GM19025 (cell line): ENCODE measurements around the gene ZC4H2.
"Not testable (repeated sequence)": the region's sequence is repeated elsewhere in the genome, so short reads cannot be mapped to it uniquely, and the experiment has no call there.

ENCODE experiments used
- ATAC-seq: cut with Tn5 transposase; IDR thresholded peaks from one replicate; pipeline ENCODE4 v1.9.1; 2021; ENCODE audit warnings: mild to moderate bottlenecking, low read depth, moderate library complexity; ENCODE audit not compliant: unreplicated experiment

ZC4H2 gene, protein sequence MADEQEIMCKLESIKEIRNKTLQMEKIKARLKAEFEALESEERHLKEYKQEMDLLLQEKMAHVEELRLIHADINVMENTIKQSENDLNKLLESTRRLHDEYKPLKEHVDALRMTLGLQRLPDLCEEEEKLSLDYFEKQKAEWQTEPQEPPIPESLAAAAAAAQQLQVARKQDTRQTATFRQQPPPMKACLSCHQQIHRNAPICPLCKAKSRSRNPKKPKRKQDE

DNA sequence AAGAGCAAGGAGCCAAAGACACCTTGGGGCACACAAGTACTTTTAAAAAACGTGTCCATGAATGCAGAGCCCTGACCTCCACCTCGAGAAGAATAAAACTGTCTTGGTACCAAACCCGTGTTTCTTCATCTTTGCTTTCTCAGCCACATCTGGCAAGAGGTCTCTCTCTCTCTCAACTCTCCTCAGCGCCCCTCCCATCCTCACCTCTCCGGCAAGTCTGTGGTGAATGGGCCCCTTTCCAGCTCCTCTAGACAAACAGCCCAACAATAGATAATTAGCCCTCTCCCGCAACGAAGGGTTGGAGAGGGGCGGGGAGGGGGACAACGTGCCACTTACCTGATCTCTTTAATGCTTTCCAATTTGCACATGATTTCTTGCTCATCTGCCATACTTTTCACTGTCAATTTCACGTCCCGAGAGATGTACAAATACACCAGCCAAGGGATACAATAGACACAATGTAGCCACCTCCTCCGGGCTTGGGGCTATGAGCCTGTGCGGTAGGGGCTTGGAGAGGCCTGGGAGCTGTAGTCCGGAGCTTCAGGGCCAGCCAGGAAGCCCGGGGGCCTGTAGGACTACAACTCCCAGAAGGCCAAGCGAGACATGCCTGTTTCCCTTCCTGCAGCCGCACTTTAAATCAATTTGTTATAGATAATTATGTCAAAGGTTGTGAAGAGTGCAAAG is at the start of gene ZC4H2:
TSS of gene ZC4H2 (minus strand) at position 462 of the 684 bp plus-strand sequence. CDS start at position 389, 73 bp downstream.
- peak; percentile 100 for ATAC-seq

DNA sequence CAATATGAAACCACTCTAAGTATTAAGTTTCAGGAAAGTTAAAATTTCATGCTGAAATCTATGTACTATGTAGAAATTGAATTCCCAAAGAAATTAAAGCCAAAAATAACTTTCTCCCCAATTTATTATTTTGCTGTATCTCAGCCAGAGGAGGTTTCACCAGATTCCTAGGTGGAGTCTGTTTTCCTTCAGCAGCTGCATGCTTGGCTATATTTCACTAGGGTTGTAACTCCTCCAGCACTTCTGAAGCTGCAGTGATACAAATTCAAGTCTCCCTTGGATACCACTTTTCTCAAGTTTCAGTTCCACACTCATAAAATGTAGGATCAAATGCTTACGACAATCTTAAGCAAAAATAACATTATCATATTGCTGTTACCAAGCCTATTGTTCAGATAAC is 41.2 kb upstream of the ZC4H2 start:
- ATAC-seq, result no peak

DNA sequence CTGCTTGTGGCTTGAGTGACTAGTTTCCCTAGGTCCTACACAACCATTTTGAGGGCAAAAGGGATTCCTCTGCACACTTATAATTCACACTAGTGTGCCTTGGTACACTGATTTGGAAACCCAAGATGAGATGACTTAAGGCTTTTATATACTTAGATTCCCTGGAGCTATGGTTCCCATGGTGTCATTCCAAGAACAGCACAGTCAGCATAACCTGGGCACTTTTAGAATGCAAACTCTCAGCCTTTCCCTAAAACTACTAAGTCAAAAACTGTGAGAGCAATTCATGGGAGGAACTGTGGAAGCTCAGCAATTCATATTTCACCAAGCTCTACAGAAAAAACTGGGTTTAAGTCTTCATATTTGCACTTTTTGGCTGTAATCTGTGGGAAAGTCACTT is 38.0 kb upstream of the ZC4H2 start:
- no peak for ATAC-seq

DNA sequence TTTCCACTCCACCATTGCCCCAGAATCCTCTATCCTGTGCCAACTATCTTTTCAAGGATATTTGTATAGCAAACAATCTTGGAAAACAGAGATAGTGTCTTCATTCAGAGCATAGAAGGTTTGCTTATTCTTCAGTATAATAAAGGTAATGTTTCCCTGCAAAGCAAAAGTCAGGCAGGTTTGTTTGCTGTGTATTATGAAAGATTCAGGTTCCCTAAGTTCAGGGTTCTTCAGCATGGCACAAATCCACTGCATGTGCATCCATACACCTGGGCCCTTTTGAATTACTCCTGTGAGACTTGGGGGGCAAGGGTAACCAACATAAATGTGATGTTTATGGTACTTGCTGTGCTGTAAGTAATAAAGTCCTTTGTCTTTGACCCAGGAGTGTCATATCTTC is 33.2 kb upstream of the ZC4H2 start:
- ATAC-seq, result no peak

DNA sequence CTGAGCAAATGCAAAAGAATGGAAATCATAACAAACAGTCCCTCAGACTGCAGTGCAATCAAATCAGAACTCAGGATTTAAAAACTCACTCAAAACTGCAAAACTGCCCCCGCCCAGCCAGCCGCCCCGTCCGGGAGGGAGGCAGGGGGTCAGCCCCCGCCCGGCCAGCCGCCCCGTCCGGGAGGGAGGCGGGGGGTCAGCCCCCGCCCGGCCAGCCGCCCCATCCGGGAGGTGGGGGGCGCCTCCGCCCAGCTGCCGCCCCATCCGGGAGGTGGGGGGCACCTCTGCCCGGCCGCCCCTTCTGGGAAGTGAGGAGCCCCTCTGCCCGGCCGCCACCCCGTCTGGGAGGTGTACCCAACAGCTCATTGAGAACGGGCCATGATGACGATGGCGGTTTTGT is 26.0 kb upstream of the ZC4H2 start:
- not testable (repeated sequence) for ATAC-seq

DNA sequence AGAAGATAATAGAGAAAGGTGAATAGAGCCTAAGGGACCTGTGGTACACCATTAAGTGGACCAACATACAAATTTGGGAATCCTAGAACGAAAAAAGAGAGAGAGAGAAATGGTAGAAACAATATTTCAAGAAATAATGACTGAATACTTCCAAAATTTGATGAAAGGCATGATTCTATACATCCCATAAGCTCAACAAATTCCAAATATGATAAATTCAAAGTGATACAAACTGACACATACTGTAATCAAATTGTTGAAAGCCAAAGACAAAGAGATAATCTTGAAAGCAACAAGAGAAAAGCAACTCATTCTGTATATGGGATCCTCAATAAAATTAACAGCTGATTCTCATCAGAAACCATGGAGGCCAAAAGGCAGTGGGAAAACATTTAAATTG is 20.6 kb upstream of the ZC4H2 start:
- ATAC-seq, result no peak

DNA sequence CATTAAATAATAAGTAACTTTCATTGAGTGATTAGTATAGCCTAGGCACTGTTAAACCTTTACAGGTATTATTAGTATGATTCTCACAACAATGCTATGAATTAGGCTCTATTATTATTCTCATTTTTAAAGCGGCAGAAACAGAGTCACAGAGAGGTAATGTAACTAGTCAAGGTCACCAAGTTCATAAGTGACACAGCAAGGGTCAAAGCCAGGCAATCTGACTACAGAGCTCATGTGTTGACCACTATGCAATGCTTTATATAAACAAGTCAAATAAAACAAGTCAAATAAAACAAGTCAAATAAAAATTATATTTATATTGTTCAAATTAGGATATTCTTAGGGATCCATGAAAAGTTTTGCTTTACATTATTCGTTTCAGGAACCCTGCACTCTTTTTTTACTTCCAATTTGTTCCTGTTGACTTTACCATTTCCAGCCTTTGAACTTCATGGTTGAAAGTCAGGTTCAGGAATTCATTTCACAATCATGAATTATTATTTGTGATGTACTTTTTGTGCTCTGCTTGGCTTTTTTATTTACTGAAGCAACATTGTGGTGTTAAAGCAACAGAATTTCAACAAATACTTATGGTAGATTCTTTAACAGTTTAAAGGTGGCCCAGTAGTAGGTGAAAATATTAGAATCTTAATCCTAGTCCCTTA is 18.0 kb upstream of the ZC4H2 start:
- ATAC-seq, result no peak

DNA sequence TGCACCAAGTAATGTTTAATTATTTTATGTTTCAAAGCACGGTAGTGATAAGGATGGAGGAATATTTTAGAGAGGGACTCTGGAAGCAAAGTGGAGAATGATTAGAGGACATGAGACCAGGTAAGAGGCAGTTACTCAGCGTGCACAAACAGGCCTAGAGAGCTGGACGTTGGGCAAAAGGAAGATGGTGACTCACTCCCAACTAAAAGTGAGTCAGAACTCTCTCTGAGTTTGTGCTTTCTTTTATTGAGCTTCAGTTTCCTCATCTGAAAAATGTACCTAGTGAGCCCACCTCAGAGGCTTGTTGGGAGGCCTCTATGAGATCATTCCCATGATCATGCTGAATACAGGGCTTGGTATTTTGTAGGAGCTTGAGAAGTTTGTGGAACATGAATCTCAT is 1.6 kb upstream of the ZC4H2 start:
- ATAC-seq, result no peak

DNA sequence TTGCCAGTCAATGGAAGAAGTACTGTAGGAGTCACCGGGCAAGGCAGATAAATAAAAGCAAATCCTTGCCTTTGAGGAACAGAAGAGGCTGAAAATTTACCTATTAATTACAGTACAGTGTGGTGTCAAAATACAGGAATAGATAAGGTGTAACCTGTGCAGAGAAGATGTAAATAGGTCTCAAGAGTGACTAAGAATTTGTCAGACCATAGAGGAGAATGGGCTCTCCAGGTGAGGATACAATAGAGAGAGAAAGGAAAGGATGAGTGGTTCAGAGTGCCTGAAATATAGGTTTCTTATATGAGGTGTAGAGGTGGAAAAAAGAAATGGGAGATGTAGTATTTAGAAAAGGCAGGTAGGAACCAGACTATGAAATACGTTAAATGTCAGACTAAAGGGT is 801 bp upstream of the ZC4H2 start:
- ATAC-seq, result no peak

DNA sequence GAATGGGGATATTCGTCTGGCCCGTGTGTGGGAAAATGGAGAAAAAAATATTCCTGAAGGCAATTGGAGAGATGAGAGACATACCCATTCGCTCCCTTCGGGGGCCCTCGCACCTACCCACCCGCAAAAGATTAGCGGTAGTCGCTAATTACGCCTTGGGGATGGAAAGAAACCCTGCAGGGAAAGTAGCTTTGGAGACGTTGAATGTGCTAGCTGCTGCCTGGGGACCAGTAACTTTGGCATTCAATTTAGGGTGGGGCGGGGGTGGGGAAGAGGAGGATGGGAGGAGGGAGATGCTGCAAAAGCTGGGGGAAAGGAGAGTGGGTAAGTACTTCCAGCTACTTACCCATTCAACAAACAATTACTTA is 407 bp upstream of the ZC4H2 start:
- ATAC-seq, result peak; percentile 31

DNA sequence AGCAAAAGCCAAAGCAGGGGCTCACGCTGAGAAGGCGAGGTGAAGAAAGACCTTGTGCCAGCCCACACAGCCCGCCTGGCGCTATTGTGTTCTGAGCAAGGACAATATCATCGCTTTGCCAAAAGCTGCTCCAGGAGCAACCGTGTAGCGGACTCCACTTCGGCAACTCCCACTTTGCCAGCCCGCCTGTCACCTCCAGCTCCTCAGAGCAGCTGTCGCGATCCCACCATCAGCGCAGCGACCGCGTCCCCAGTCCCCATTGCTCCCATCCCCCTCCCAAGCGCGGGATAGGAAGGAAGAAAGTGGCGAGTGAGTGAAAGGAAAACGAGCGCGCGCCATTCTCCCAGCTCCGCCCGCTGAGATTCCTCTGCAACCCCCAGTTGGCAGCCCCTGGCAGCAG is 759 bp downstream of the ZC4H2 start:
- ATAC-seq, result no peak

DNA sequence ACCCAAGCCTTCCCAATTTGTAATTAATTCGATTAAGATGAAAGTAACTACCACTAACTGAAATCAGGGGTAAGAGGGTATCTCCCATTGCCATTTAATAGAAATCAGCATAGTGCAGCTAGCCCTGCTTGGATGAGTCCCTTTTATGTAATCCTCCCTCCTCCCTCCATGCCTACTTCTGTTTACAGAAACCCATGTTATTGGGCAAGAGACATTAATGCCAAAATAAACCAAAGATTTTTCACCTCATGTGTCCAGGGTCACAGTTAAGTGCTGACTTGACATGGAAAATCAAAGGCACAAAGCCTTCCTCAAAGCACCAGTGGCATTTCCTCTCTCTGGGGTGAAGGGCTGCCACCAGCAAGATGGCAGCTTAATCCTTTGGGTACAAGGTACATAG is 50.8 kb downstream of the ZC4H2 start:
- no peak for ATAC-seq

DNA sequence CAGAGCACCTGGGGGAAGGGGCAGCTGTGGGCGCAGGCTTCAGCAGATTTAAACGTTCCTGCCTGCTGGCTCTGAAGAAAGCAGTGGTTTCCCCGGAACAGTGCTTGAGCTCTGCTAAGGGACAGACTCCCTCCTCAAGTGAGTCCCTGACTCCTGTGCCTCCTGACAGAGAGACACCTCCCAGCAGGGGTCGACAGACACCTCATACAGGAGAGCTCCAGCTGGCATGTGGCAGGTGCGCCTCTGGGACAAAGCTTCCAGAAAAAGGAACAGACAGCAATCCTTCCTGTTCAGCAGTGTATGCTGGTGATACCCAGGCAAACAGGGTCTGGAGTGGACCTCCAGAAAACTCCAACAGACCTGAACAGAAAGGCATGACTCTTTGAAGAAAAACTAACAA is 68.1 kb downstream of the ZC4H2 start:
- no peak for ATAC-seq

DNA sequence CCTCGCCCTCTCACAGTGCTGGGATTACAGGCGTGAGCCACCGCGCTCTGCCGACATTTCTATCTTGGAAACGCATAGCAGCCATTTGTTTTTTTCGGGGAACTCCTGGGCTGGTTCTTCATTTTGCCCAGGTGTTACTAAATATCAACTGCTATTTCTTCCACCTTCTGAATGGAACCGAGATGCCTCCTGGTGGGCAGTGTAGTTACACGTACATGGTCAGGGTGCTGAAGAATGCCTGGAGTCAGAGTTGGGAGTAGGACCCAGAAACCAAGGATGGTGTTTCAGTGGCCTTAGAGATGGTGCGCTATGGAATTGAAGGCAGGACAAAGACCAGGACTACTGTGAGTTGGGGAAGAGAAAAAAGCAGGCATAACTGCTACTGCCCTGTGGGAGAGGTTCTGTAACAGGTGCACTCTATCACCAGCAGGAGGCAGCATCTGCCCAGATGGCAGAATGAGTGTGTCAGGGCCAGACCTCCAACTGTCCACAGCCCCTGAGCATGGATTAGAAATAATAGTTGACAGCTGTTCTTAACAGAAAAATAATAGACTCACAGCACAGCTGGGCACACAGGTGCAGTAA is 81.7 kb downstream of the ZC4H2 start:
- ATAC-seq, result no peak

DNA sequence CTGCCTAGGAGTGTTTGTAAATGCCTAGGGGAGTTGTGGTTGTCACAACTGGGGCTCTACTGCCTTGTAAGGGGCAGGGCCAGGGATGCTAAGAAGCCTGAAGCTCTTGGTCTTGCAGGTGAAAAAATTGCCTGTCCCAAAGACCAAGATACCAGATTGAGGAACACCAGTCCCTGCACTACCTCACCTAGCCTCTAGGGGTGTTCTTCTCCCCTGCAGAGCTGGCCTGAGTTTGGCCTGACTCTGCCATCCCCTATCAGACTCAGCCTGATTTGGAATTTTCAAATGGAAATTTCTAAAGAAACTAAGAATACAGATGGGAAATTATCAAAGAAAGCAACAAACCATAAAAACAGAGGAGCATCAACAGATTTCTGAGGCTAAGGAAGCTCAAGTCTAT is 90.4 kb downstream of the ZC4H2 start:
- ATAC-seq, result no peak

DNA sequence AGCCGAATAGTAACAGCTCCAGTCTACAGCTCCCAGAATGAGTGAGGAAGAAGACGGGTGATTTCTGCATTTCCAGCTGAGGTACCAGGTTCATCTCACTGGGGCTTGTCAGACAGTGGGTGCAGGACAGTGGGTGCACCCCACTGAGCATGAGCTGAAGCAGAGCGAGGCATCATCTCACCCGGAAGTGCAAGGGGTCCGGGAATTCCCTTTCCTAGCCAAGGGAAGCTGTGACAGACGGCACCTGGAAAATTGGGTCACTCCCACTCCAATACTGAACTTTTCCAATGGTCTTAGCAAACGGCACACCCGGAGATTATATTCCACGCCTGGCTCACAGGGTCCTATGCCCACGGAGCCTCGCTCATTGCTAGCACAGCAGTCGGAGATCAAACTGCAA is 97.5 kb downstream of the ZC4H2 start:
- ATAC-seq, result not testable (repeated sequence)

DNA sequence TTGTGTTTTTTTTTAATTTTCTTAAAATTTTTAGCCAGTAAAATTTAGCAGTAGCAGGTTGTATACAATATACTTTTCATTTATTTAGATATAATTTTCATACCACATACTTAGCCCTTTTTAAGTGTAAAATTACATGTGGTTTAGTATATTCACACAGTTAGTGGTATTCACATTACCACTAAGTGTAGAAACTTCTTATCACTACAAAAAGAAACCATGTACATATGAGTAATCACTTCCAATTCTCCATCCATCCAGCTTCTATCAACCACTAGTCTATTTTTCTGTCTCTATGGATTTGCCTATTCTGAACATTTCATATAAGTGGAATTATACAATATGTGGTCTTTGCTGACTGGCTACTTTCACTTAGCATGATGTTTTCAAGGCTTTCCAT is 109.0 kb downstream of the ZC4H2 start:
- ATAC-seq, result no peak
